ENCODE data around the gene BRINP2. TPM values are rescaled to one million over a fixed set of nuclear protein-coding genes. Genes with fewer than 3 reads are reported as not detected.

BRINP2 gene
- total and polyA plus RNA-seq, 7 experiments from 2014 or later, result not detected

- H3K36me3 Mint-ChIP-seq, result no peaks in the 10 kb centered on the region
- H3K4me3 Mint-ChIP-seq, result no peak overlapping the region
- Histone ChIP-seq H3K4me1 (ENCODE audit: control insufficient read depth in 2 of 2, insufficient read depth in 2 of 2, low read length in 2 of 2) (no peaks in the 10 kb centered on the region), H3K27ac (ENCODE audit: low read depth, low read length) (no peak overlapping the region), H3K36me3 (ENCODE audit: control insufficient read depth in 2 of 3, insufficient read depth in 3 of 3, low read length in 3 of 3) (no peaks in the 10 kb centered on the region), H3K9me3 (ENCODE audit: control insufficient read depth in 2 of 3, low read length in 3 of 3) (no peaks in the 10 kb centered on the region), H3K27me3 (ENCODE audit: control insufficient read depth in 2 of 2, insufficient read depth in 2 of 2, low read length in 2 of 2) (no peaks in the 10 kb centered on the region), H3K4me3 (ENCODE audit: low read length) (no peak overlapping the region)
- no peaks in the 10 kb centered on the region for H3K27me3 Mint-ChIP-seq
- H3K27ac Mint-ChIP-seq, result no peak overlapping the region
- H3K9me3 Mint-ChIP-seq, result peaks cover 0 to 14% (median 2%) of the 10 kb centered on the region in 11 donors
- DNase-seq (no peak), ATAC-seq (no peak)
- H3K4me1 Mint-ChIP-seq, result no peaks in the 10 kb centered on the region
- ChIA-PET CTCF (no interaction called here), POLR2A (no interaction called here)
- intact Hi-C loops (cut with micrococcal nuclease), result no loop called here
Observed at GRCh38 chr1:177289532-177289931, 118.8 kb downstream of the BRINP2 start.

DNA sequence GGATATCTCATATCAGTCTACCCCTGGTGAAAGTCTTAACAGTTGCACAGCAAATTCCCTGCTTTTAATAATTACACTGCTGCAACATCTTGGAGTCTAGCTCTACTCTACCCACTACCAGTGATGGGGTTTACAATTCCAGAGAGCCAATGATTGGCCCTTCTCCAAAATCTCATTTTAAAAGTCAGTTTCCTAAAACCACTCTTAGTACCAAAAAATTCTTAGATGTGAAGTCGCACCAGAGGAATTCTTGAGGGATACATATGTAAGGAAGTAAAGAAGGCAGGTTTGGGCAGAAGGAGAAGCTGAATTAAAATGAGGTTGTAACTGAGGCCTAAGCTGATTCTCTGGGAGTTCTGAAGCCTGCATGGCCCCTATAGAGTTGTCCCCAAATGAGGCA, 129.7 kb downstream of the BRINP2 start:
- intact Hi-C loops (cut with micrococcal nuclease), result no loop called here
- Histone ChIP-seq H3K36me3 (ENCODE audit: control insufficient read depth in 2 of 3, insufficient read depth in 3 of 3, low read length in 3 of 3) (no peaks in the 10 kb centered on the region), H3K4me1 (ENCODE audit: control insufficient read depth in 2 of 2, insufficient read depth in 2 of 2, low read length in 2 of 2) (no peaks in the 10 kb centered on the region), H3K27me3 (ENCODE audit: control insufficient read depth in 2 of 2, insufficient read depth in 2 of 2, low read length in 2 of 2) (no peaks in the 10 kb centered on the region), H3K9me3 (ENCODE audit: control insufficient read depth in 2 of 3, low read length in 3 of 3) (no peaks in the 10 kb centered on the region), H3K27ac (ENCODE audit: low read depth, low read length) (no peak overlapping the region), H3K4me3 (ENCODE audit: low read length) (no peak overlapping the region)
- peaks cover 0 to 4% (median 0%) of the 10 kb centered on the region in 5 donors for H3K27me3 Mint-ChIP-seq
- no peaks in the 10 kb centered on the region for H3K36me3 Mint-ChIP-seq
- DNase-seq (no peak), ATAC-seq (no peak)
- peaks cover 0 to 18% (median 2%) of the 10 kb centered on the region in 11 donors for H3K9me3 Mint-ChIP-seq
- H3K27ac Mint-ChIP-seq, result no peak overlapping the region
- ChIA-PET POLR2A (no interaction called here), CTCF (no interaction called here)
- H3K4me1 Mint-ChIP-seq, result no peaks in the 10 kb centered on the region
- no peak overlapping the region for H3K4me3 Mint-ChIP-seq

- intact Hi-C loops (cut with micrococcal nuclease), result no loop called here
- Histone ChIP-seq H3K9me3 (ENCODE audit: control insufficient read depth in 2 of 3, low read length in 3 of 3) (no peaks in the 10 kb centered on the region), H3K4me1 (ENCODE audit: control insufficient read depth in 2 of 2, insufficient read depth in 2 of 2, low read length in 2 of 2) (no peaks in the 10 kb centered on the region), H3K36me3 (ENCODE audit: control insufficient read depth in 2 of 3, insufficient read depth in 3 of 3, low read length in 3 of 3) (no peaks in the 10 kb centered on the region), H3K4me3 (ENCODE audit: low read length) (no peak overlapping the region), H3K27ac (ENCODE audit: low read depth, low read length) (no peak overlapping the region), H3K27me3 (ENCODE audit: control insufficient read depth in 2 of 2, insufficient read depth in 2 of 2, low read length in 2 of 2) (no peaks in the 10 kb centered on the region)
- H3K4me3 Mint-ChIP-seq, result no peak overlapping the region
- H3K27ac Mint-ChIP-seq, result no peak overlapping the region
- no peak for ATAC-seq
- ChIA-PET CTCF (interaction anchor here (0.5 kb wide), 1 partner anchor 687 kb away, joined by 3 read pairs; no protein-coding TSS in a partner anchor), POLR2A (no interaction called here)
- DNase-seq, result no peak
- peaks cover 0 to 15% (median under 1%) of the 10 kb centered on the region in 11 donors for H3K9me3 Mint-ChIP-seq
- H3K27me3 Mint-ChIP-seq, result peaks cover 0 to 11% (median 4%) of the 10 kb centered on the region in 5 donors
- H3K36me3 Mint-ChIP-seq, result no peaks in the 10 kb centered on the region
- H3K4me1 Mint-ChIP-seq, result no peaks in the 10 kb centered on the region
Observed at GRCh38 chr1:177301425-177302124, 130.8 kb downstream of the BRINP2 start.

DNA sequence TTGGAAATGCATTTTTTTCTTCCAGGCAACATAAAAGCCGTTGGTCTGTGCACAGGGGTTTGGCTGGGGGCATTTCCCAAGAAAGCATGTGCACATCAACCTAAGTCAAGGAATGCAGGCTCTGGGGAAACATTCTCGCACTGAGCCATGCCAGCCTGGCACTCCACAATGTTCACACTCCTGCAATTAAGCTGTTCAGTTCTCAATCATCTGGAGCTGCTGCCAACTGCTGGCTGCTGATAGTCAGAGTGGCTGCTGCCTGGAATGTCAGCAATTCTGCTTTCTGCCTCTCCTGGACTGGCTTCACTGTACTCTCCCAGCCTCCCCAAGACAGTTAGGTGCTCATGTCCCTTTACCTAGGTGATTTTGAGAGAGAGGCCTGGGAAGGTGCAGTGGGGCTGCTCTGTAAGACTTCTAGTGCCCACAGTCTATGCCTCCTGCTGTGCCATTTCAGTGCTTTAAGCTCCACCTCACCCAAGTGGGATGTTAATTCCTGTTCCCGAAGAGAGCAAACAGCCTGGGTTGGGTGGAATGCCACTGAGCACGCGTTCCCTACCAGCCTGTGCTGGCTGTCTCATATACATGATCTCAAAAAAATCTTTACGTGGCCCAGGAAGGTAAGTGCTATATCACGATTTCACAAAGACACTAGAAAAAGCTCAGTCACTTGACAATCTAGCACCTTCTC, 131.7 kb downstream of the BRINP2 start:
- no peak overlapping the region for H3K4me3 ChIP-seq (ENCODE audit: low read length)
- Mint-ChIP-seq H3K27ac (no peak overlapping the region), H3K4me3 (no peak overlapping the region), H3K9me3 (peaks cover 0 to 15% (median 0%) of the 10 kb centered on the region in 11 donors), H3K4me1 (no peaks in the 10 kb centered on the region), H3K27me3 (peaks cover 0 to 13% (median 4%) of the 10 kb centered on the region in 5 donors), H3K36me3 (no peaks in the 10 kb centered on the region)
- CTCF ChIA-PET, result interaction anchor here (0.5 kb wide), 1 partner anchor 688 kb away, joined by 3 read pairs; no protein-coding TSS in a partner anchor
- ATAC-seq (no peak), DNase-seq (no peak)
- POLR2A ChIA-PET, result no interaction called here
- intact Hi-C loops (cut with micrococcal nuclease), result no loop called here
- H3K4me1 ChIP-seq (ENCODE audit: control insufficient read depth in 2 of 2, insufficient read depth in 2 of 2, low read length in 2 of 2), result no peaks in the 10 kb centered on the region
- no peaks in the 10 kb centered on the region for H3K36me3 ChIP-seq (ENCODE audit: control insufficient read depth in 2 of 3, insufficient read depth in 3 of 3, low read length in 3 of 3)
- H3K27ac ChIP-seq (ENCODE audit: low read depth, low read length), result no peak overlapping the region
- no peaks in the 10 kb centered on the region for H3K27me3 ChIP-seq (ENCODE audit: control insufficient read depth in 2 of 2, insufficient read depth in 2 of 2, low read length in 2 of 2)
- no peaks in the 10 kb centered on the region for H3K9me3 ChIP-seq (ENCODE audit: control insufficient read depth in 2 of 3, low read length in 3 of 3)

- intact Hi-C loops (cut with micrococcal nuclease), result no loop called here
- no peak overlapping the region for H3K27ac Mint-ChIP-seq
- POLR2A ChIA-PET, result no interaction called here
- no peaks in the 10 kb centered on the region for H3K36me3 ChIP-seq (ENCODE audit: control insufficient read depth in 2 of 3, insufficient read depth in 3 of 3, low read length in 3 of 3)
- DNase-seq (no peak), ATAC-seq (no peak)
- no peaks in the 10 kb centered on the region for H3K27me3 ChIP-seq (ENCODE audit: control insufficient read depth in 2 of 2, insufficient read depth in 2 of 2, low read length in 2 of 2)
- H3K4me3 ChIP-seq (ENCODE audit: low read length), result no peak overlapping the region
- CTCF ChIA-PET, result no interaction called here
- H3K4me1 Mint-ChIP-seq, result no peaks in the 10 kb centered on the region
- peaks cover 0 to 17% (median 4%) of the 10 kb centered on the region in 5 donors for H3K27me3 Mint-ChIP-seq
- H3K36me3 Mint-ChIP-seq, result peaks cover 0 to 4% (median 0%) of the 10 kb centered on the region in 5 donors
- no peak overlapping the region for H3K4me3 Mint-ChIP-seq
- H3K9me3 ChIP-seq (ENCODE audit: control insufficient read depth in 2 of 3, low read length in 3 of 3), result no peaks in the 10 kb centered on the region
- peaks cover 0 to 18% (median 0%) of the 10 kb centered on the region in 11 donors for H3K9me3 Mint-ChIP-seq
- no peak overlapping the region for H3K27ac ChIP-seq (ENCODE audit: low read depth, low read length)
- no peaks in the 10 kb centered on the region for H3K4me1 ChIP-seq (ENCODE audit: control insufficient read depth in 2 of 2, insufficient read depth in 2 of 2, low read length in 2 of 2)
Observed at GRCh38 chr1:177305040-177306018, 134.6 kb downstream of the BRINP2 start.

- no peaks in the 10 kb centered on the region for H3K4me1 Mint-ChIP-seq
- Histone ChIP-seq H3K27ac (ENCODE audit: low read depth, low read length) (no peak overlapping the region), H3K9me3 (ENCODE audit: control insufficient read depth in 2 of 3, low read length in 3 of 3) (no peaks in the 10 kb centered on the region), H3K4me1 (ENCODE audit: control insufficient read depth in 2 of 2, insufficient read depth in 2 of 2, low read length in 2 of 2) (no peaks in the 10 kb centered on the region), H3K36me3 (ENCODE audit: control insufficient read depth in 2 of 3, insufficient read depth in 3 of 3, low read length in 3 of 3) (no peaks in the 10 kb centered on the region), H3K4me3 (ENCODE audit: low read length) (no peak overlapping the region), H3K27me3 (ENCODE audit: control insufficient read depth in 2 of 2, insufficient read depth in 2 of 2, low read length in 2 of 2) (no peaks in the 10 kb centered on the region)
- H3K36me3 Mint-ChIP-seq, result peaks cover 0 to 4% (median 0%) of the 10 kb centered on the region in 5 donors
- peaks cover 0 to 17% (median 4%) of the 10 kb centered on the region in 5 donors for H3K27me3 Mint-ChIP-seq
- H3K4me3 Mint-ChIP-seq, result no peak overlapping the region
- DNase-seq, result no peak
- ChIA-PET POLR2A (no interaction called here), CTCF (no interaction called here)
- H3K9me3 Mint-ChIP-seq, result peaks cover 0 to 18% (median 0%) of the 10 kb centered on the region in 11 donors
- intact Hi-C loops (cut with micrococcal nuclease), result no loop called here
- H3K27ac Mint-ChIP-seq, result no peak overlapping the region
- ATAC-seq, result no peak
Observed at GRCh38 chr1:177306019-177306415, 135.3 kb downstream of the BRINP2 start.

All from naive thymus-derived CD4-positive, alpha-beta T cell (primary cell).